NB4 (cell line): Measurements from ENCODE around the gene SMG1.
A peak's percentile ranks its signal among the peaks of the same experiment; 100 is the strongest.
"Not testable (repeated sequence)": the region's sequence is repeated elsewhere in the genome, so short reads cannot be mapped to it uniquely, and the experiment has no call there.

Experiments
- DNase-seq: peaks from one replicate; pipeline ENCODE4 v3.0.0; 2010; ENCODE audit warnings: low read depth
- H3K4me3 ChIP-seq: one replicate; pipeline ENCODE4 v1.5.1; 2011; ENCODE audit warnings: mild to moderate bottlenecking, low read depth, low read length, moderate library complexity
- CTCF ChIP-seq: IDR thresholded peaks from one replicate; pipeline ENCODE4 v1.5.1; 2012; ENCODE audit warnings: low read depth, low read length
- MAX ChIP-seq: IDR thresholded peaks from 2 replicates; pipeline ENCODE4 v1.6.1; 2011; ENCODE audit warnings: low read depth, low read length
- MYC ChIP-seq: IDR thresholded peaks from 2 replicates; pipeline ENCODE4 v1.6.1; 2011; ENCODE audit warnings: low read depth, low read length
- POLR2A ChIP-seq: IDR thresholded peaks from 2 replicates; pipeline ENCODE4 v1.6.1; 2011; ENCODE audit warnings: mild to moderate bottlenecking; ENCODE audit not compliant: insufficient read length; ENCODE audit errors: extremely low read depth

SMG1 gene

GRCh38 chr16:18936727-18937340, 10.6 kb upstream of the SMG1 start:
- H3K4me3 ChIP-seq: no peak overlapping the region
- DNase-seq: no peak
- TF ChIP-seq POLR2A (no peak), MAX (no peak), CTCF (no peak), MYC (no peak)

GRCh38 chr16:18933501-18933900, 7.3 kb upstream of the SMG1 start:
- TF ChIP-seq CTCF: no peak
- TF ChIP-seq MAX: no peak
- TF ChIP-seq POLR2A: no peak
- no peak for TF ChIP-seq MYC
- no peak for DNase-seq
- no peak overlapping the region for H3K4me3 ChIP-seq

GRCh38 chr16:18932243-18932987, 6.2 kb upstream of the SMG1 start:
- TF ChIP-seq CTCF: no peak
- no peak for TF ChIP-seq MAX
- no peak for TF ChIP-seq POLR2A
- no peak for TF ChIP-seq MYC
- no peak for DNase-seq
- no peak overlapping the region for H3K4me3 ChIP-seq

GRCh38 chr16:18931756-18932155, 5.5 kb upstream of the SMG1 start:
- no peak for TF ChIP-seq POLR2A
- TF ChIP-seq CTCF: no peak
- TF ChIP-seq MAX: no peak
- TF ChIP-seq MYC: no peak
- DNase-seq: no peak
- H3K4me3 ChIP-seq: no peak overlapping the region

- not testable (repeated sequence) for H3K4me3 ChIP-seq, DNase-seq
Observed at GRCh38 chr16:18930095-18930494, 3.9 kb upstream of the SMG1 start.

- DNase-seq, H3K4me3 ChIP-seq: not testable (repeated sequence)
Observed at GRCh38 chr16:18928073-18928472, 1.9 kb upstream of the SMG1 start.

GRCh38 chr16:18925215-18925985, 808 bp downstream of the SMG1 start:
- peak; percentile 70 for DNase-seq
- peak overlapping the region; percentile 87 for H3K4me3 ChIP-seq
- peak; percentile 75 for TF ChIP-seq MAX

- not testable (repeated sequence) for DNase-seq
- peak overlapping the region; percentile 87 for H3K4me3 ChIP-seq
Observed at GRCh38 chr16:18923935-18924334, 2.3 kb downstream of the SMG1 start.

GRCh38 chr16:18923124-18923523, 3.1 kb downstream of the SMG1 start:
- not testable (repeated sequence) for H3K4me3 ChIP-seq
- DNase-seq: peak; percentile 19

GRCh38 chr16:18909585-18909984, 16.6 kb downstream of the SMG1 start:
- H3K4me3 ChIP-seq, DNase-seq: not testable (repeated sequence)

GRCh38 chr16:18908716-18909115, 17.5 kb downstream of the SMG1 start:
- DNase-seq, H3K4me3 ChIP-seq: not testable (repeated sequence)
